PFSK-1 (cell line): ENCODE measurements around the gene DCAF17.

Source experiments
- FOXP2 ChIP-seq: optimal IDR thresholded peaks from 2 replicates; pipeline ENCODE3; 2011; ENCODE audit warnings: borderline replicate concordance, control low read depth, inconsistent platforms; ENCODE audit not compliant: insufficient read depth; ENCODE audit errors: extremely low read length, extremely low read depth
- POLR2AphosphoS5 ChIP-seq: IDR thresholded peaks from 2 replicates; pipeline ENCODE4 v1.6.1; 2012; ENCODE audit warnings: low read depth, mild to moderate bottlenecking, control low read depth, low read length, moderate library complexity
- REST ChIP-seq, 2 experiments: IDR thresholded peaks; 2 replicates each; pipeline versions ENCODE4 v1.6.1 to v1.8.0; 2011 to 2012; ENCODE audit warnings: low read depth in 2 of 2, low read length in 2 of 2, control low read depth in 1 of 2, inconsistent platforms in 1 of 2, mild to moderate bottlenecking in 1 of 2, moderate library complexity in 1 of 2; ENCODE audit not compliant: insufficient read depth in 1 of 2

DNA sequence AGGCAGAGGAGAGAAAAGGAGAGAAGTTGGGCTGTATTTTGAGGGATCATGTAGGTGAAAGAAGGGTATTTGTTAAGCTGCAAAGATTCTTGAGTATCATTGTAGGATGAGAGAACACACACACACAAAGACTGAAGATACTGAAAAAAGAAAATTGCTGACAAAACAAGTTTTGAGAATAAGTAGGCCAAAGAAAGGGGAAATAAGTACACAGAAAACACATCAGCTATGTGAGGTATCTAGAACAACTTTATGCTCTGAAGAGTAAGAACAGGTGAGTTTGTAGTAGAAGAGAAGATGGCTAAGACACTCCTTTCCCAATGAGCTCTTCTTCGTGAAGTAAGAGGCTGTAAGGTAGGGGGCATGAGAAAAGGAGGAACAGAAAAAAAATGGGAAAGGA is 28.5 kb upstream of the DCAF17 start:
- TF ChIP-seq POLR2AphosphoS5: no peak
- no peak for TF ChIP-seq FOXP2
- TF ChIP-seq REST (IDR thresholded peaks at IDR 0.05; ENCODE audit: insufficient read depth in 1 of 2, low read depth in 2 of 2, low read length in 2 of 2): no peak
